Neural cell (in vitro differentiated cells): ENCODE measurements around the gene TJP1.

Source experiments
- CTCF ChIP-seq: fragments of 450-650 bp; IDR thresholded peaks from 2 replicates; pipeline ENCODE4 v1.5.1; 2014; ENCODE audit warnings: antibody characterized with exemption, mild to moderate bottlenecking, moderate library complexity; ENCODE audit not compliant: poor library complexity, severe bottlenecking
- EP300 ChIP-seq: fragments of 450-650 bp; conservative IDR thresholded peaks from 2 replicates; pipeline ENCODE4 v1.6.1; 2014; ENCODE audit warnings: antibody characterized with exemption, mild to moderate bottlenecking, moderate library complexity; ENCODE audit not compliant: poor library complexity, severe bottlenecking
- EZH2 ChIP-seq: fragments of 200-600, 300-800 bp; shearing (Covaris generic), sonication (generic); IDR thresholded peaks from 2 replicates; pipeline ENCODE4 v1.6.1; 2014; ENCODE audit warnings: antibody characterized with exemption, low read length, borderline replicate concordance, mild to moderate bottlenecking; ENCODE audit not compliant: insufficient read depth, poor library complexity, severe bottlenecking
- MXI1 ChIP-seq: fragments of 450-650 bp; conservative IDR thresholded peaks from 2 replicates; pipeline ENCODE4 v1.6.1; 2014; ENCODE audit warnings: antibody characterized with exemption, mild to moderate bottlenecking; ENCODE audit not compliant: poor library complexity, severe bottlenecking
- POLR2AphosphoS5 ChIP-seq: IDR thresholded peaks from 2 replicates; pipeline ENCODE4 v1.6.1; 2012
- RAD21 ChIP-seq: fragments of 450-650 bp; conservative IDR thresholded peaks from 2 replicates; pipeline ENCODE4 v1.6.1; 2014; ENCODE audit warnings: antibody characterized with exemption, mild to moderate bottlenecking, moderate library complexity
- REST ChIP-seq: IDR thresholded peaks from 2 replicates; pipeline ENCODE4 v1.6.1; 2012; ENCODE audit warnings: borderline replicate concordance
- TAF1 ChIP-seq: IDR thresholded peaks from 2 replicates; pipeline ENCODE4 v1.6.1; 2012; ENCODE audit warnings: low read depth

GRCh38 chr15:29852201-29852600 lies 29.9 kb upstream of the TJP1 start:
- no peak for TF ChIP-seq CTCF
- no peak for TF ChIP-seq RAD21
- TF ChIP-seq POLR2AphosphoS5, result no peak
- no peak for TF ChIP-seq REST
- no peak for TF ChIP-seq EP300
- no peak for TF ChIP-seq EZH2
- TF ChIP-seq TAF1, result no peak
- TF ChIP-seq MXI1, result no peak
